UCSD-AML1 (cell line): ENCODE results near the gene SMPD3.

Experiments
- DNase-seq: peaks from one replicate; lab custom pipeline; 2025; ENCODE audit not compliant: unreplicated experiment; lab: John Stamatoyannopoulos, UW

The SMPD3 gene

DNA sequence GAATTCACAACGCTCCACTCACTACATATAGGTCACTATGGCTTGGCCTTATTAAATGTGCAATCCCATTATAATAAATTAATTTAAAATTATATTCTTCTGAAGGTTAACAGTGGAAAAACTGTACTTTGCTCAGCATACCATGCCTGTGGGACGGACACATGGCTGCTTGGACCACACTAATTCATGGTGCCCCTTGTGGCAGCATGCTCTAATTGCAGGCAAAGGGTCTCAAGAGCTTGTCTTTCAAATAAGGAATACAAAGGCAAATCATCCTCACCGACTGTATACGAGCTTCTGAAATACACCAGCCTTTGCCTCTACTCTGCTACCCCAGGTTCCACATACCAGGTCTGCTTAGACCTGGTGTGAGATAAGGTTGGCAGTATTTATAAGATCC lies 11.7 kb downstream of the SMPD3 start:
- DNase-seq: no peak

DNA sequence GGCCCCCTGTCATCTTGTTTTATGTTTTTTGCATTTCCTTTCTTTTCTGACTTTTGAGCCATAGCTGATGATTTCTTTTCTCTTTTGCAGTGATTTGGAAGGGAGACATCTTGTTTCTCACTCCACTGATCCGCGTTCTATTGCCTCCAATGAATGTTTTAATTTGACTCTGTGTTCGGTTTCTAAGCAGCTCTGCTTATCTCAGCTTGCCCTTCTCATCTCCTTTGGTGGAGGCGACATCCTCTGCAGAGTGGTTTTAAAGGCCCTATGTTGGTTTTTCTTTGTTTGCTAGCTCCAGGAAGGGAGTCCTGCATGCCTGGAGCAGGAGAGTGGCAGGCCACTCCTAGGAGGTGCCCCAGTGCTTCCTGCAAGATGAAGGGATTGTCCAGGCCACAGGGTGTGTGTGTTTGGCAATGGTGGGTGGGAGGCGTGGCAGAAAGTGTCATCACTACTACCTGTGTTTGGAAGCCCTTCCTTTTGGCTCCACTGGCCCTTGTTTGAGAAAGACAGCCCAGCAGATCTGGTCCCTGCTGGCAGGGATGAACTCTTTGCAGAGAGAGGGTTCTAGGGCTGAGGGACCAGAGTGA lies 13.6 kb downstream of the SMPD3 start:
- DNase-seq: peak; percentile 36

DNA sequence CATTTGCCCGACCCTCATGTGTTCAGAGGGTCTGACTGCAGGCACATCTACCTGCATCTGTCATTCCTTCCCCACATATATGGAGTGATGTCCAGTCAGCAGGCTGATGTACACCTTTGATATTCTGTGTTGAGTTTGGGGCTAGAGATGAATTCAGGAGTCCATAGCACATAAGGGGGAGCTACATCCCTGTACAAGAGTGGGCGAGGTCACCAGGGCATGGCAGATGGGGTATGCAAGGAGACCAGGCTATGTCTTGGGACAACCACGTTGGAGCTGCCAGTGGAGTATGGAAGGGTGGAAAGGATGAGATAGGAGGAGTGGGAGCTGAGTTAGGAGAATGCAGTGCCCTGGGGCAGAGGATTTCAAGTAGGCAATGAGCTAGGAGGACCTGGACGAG lies 15.0 kb downstream of the SMPD3 start:
- DNase-seq: no peak

DNA sequence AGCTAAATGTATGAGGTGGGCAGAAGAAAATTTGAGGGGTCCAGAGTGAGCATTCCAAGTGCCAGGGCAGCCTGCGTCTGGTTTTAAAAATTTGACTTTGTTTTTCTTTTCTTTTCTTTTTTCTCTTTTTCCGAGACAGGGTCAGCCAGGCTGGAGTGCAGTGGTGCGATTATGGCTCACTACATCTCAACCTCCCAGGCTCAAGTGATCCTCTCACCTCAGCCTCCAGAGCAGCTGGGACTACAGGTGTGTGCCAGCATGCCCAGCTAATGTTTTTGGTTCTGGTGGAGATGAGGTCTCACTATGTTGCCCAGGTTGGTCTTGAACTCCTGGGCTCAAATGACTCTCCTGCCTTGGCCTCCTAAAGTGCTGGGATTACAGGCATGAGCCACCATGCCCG lies 15.6 kb downstream of the SMPD3 start:
- DNase-seq: no peak

DNA sequence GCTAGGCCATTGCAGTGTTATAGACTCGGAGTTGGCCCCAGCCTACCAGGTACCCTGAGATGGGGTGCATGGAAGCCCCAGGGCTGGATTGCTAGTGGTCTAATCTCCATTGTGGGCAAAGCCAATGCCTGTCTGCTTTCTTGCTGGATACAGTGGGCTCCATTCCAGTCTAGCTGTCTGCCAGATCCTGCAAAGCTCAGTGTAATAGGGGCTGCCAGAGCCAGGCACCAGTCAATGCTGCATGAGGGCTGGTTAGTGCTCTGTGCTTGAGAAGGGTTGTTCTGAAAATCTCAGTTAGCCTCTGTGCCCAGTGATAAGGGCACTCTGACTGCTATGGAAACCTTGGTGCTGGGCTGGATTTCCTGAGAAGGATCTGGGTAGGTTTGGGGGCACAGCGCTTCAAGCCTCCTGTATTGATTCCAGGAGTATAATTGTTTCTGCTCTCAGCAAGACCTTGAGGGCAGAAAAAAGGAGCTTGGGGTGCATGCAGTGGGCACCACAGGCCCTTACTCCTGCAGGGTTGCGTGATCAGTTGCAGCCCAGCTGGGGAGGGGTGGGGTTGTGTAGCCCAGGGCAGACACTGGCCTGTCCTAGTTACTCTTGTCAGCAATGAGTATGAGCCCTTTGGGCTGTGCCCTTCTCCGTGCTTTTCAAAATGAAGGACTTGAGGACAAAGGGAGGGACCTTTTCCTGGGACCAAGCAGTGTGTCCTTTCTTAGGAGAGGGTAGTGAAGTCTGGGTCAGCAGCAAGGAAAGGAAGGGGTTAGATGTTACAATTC lies 19.0 kb downstream of the SMPD3 start:
- DNase-seq: no peak

DNA sequence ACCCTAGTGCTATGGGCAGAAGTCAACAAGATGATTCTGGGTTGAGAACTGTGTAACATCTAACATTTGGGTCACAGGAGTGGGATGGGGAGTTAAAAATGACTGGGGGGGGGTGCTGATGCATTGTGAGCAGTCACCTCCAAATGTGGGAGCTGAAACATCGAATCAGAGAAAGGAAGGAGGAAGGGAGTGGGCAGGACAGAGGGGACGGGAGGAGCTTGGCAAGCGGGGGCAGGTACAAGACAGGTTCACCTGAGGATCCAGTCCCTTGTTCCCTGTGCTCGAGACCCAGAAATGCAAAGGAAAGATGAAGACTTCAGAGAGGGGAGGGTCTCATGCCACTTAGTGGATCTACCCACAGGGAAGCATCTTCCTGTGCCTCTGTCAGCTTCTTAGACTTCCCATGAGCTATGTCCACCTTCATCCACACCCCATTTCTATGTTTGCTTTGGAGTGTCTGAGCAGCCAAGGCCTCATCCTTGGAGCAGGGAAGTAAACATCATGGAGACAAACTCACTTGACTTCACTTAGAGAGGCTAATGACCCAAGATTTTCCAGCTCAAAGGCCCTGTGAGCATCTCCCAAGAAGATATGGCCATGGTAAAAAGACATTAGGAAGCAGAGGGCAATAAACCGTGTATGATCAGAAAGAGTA lies 20.5 kb downstream of the SMPD3 start:
- DNase-seq: no peak

DNA sequence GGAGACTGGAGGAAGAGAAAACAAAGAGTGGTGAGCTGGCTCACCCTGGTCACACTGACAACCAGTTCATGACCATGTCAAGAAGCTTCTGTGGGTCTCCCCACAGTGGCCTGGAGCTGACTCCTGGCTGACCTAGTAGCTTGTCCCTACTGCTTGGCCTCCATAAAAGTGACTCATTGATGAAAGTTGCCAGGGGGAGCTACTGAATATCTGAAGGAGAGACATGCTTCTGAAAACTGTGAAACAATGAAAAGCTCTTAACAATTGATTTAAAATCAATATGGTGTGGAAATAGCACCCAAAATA lies 22.0 kb downstream of the SMPD3 start:
- no peak for DNase-seq

DNA sequence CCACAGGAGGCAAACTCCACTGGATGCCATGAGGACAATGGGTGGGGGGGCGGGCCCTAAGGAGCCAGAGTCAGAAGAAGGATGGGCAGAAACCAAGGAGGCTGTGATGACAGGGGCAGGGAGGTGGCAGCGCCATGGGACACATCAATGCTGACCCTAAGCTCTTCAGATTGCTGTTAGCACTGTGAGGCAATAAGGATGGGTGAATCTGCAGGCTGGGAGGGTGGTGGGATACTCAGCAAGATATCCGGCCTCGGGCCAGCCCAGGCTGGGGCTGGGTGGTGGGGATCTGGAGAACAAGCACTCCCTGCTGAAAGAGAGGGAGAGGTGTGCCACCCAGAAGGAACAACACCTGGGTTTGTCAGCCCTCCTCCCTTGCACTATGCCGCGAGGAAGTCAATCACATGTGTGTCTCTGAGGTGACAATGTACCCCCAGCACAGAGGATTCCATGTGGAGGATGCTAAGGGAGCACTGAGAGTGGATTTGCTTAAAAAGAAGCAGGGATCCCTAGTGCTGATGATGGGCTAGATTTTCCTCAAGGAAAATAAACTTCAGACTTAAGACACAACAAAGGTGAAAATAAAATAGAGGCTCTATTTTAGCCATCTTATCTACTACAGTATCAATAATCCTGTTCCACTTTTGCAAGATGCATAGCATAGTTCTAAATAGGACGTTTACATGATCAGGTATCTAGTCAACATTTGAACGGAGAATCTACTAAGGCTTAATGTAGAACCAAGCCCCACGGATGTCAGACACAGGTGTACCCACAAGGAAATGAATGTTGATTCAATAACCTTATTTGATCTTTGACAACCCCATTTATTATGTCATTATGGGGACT lies 22.6 kb downstream of the SMPD3 start:
- DNase-seq: no peak

DNA sequence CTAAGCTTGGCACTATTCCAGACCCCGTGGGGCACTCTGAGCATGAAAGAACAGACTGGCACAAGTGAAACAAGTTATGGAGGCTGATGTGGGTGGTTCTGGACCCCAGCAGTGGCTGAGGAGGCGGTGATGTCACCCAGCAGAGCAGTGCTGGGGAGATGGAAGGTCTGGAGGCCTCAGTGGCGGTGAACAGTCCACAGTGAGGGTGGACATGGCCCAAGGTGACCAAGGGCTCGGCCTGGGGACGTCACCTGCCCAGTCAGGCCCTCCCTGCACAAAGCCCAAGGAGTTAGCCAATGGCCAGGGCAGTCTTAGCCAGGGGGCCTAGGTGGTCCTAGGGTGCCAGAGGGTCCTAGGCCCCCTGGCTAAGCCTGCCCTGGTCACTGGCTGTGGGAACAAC lies 24.5 kb downstream of the SMPD3 start:
- DNase-seq: no peak

DNA sequence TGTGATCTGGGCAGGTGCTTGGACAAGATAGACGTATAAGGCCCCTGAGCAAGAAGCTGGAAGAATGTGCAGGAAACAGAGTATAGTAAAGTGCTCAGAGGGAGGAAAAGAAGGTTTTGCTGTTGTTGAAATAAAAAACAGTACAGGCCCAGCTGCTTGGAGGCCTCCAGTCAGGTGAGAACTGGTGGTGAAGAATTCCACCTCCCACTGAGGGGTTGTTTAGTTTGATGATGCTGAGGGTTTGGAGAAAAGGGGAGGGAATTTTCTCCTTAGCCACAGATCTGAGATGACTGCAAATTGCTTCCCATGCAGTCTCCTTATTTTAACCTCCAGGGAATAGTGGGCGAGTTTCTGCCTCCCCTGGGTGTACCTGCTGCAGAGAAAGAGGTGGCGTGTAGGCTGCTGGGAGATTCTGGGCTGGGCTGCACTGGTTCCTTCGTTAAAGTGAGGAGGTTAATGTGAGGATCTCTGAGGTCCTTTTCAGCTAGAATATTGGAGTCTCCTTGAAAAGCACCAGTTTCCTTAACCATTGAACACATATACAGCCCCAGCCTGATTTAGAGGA lies 25.8 kb downstream of the SMPD3 start:
- no peak for DNase-seq

DNA sequence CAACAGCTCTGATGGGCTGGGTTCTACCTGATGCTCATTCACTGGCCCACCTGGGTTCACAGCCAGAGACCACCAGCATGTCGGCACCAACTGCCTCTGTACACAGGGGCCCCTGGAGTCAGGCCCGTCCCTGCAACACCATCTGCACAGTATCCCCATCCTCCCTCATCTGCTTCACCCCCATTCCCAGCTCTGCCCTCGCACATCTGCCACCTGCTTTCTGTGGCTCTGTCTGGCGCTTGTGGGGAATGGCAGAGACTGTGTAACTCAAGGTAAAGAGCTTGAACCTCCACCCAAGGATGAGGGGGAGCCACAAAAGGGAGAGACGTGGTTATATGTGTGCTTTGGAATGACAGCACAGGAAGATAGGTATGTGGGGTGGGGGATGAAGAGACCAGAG lies 27.2 kb downstream of the SMPD3 start:
- no peak for DNase-seq

DNA sequence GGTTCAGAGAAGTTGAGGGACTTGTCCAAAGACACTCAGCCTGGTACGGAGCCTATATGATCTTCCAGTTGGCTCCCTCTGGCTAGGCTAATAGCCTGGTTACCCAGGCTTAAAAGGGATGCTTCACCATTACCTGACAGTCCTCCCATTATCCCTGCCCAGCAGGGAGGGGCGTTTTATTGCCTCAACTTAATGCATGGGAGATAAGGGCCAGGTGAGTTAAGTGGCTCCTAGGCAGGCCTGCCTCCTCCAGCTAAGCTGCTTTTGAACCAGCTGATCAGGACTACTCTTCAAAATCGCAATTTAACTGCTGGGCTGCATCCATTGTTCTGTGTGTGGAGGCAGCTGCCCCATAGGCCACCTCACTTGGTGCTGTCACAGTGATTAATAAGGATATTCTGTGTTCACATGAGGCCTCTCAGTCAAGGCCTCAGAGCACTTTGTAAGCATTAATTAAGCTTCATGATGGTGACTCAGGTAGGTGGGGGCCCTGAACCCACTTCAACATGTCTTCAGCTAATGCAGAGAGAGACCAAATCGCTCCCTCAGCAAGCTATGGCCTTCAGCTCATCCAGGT lies 27.9 kb downstream of the SMPD3 start:
- DNase-seq: no peak

DNA sequence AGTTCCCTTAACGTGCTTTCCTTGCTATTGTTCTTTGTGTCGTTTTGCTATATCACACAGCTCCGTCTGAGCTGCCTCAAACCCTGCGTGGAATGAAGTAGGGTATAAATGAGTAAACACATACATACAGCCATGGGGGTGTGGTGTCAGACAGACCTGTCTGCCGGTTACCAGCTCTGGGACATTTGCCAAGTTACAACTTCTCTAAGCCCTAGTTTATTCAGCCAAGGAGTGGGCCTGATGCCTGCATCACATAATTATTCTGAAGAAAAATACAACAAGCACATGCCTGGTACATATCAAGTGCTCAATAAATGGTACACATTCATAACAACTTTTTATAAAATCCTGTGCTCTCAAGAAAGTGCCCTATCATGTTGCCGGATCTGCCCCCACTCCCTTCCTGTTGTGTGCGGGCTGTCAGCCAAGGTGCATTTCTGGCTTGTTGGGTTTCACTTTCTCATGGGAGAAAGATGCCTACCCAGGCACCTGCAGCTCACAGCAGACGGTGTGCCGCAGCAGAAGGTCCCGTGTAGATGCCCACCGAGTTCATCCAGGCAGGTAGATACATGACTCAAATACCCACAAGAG lies 30.5 kb downstream of the SMPD3 start:
- peak; percentile 21 for DNase-seq

DNA sequence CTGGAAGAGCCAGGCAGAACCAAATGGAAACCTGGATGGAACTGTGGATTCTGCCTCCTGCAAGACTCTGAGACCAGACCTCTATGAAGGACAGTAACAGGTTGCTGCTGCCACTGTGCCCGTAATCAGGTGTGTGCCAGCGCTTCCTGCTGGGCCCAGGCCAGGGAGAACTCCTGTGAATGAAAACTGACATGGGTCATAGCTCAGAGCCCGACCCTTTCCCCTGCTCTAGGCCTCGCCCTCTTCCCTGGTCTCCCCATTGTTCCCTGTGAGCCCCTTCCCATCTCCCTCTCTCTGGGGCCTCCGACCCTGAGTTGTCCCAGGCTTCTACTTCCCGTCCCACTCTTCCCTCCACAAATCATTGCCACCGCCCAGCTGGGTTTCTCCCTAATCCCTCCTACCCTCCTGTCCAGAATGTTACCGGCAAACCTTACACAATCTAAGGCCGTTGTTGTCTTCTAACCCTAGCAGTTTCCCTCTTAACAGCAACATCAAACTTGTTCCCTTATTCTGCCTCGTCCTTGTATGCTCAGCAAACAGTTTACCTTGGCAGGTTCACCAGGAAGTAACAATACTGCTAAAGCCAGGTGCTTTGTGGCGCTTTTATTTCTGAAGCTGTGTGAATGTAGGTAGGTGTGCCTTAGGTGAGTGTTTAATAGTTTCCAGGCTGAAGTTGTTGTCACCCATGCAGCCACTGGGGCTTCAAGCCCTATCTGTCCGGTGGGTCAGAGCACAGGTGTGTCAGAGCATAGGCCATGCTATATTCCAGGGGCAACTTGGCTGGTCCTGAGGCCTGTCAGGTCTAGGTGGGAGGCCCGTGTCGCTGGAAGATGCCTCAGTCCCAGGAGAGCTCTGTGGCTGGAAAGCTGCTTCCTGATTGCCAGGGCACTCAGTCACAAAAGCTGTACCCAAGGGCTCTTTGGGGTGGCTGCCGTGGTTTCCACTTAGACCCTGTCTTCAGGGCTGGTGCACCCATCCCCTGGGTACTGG lies 32.0 kb downstream of the SMPD3 start:
- DNase-seq: no peak

DNA sequence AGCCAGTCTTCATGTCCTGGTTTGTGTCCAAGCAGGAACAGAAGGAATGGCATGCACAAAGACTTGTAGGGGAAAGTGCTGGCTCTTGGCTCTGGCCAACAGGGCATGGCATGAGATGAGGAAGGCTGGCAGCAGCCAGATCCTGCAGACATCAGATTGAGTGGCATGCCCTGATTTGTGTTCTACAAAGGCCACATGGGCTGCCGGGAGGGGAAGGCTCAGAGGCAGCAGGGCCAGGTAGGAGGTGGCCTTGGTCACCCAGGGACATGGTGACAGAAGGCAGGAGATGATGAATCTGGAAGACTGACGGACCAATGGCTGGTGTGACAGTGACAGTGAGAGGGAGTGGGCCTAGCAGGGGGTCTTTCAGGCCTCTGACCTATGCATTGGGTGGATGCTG lies 33.7 kb downstream of the SMPD3 start:
- DNase-seq: no peak

DNA sequence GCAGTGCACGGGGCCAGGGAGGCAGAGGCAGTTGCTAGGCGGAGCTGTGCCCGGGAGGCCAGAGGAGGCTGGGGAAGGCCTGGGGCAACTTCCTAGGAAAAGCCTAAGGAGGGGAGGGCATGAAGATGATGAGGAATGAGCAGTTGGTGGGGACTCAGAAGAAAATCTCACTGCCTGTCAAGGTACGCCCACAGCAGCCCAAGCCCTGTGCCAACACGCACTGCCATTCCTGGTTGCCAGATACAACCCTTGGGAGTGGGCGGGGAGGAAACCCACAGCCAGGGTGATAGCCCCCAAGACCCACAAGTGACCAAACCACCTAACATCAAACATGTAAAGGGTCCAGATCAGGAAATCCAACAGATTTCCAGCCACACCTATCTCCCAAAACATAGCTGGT lies 36.2 kb downstream of the SMPD3 start:
- no peak for DNase-seq

DNA sequence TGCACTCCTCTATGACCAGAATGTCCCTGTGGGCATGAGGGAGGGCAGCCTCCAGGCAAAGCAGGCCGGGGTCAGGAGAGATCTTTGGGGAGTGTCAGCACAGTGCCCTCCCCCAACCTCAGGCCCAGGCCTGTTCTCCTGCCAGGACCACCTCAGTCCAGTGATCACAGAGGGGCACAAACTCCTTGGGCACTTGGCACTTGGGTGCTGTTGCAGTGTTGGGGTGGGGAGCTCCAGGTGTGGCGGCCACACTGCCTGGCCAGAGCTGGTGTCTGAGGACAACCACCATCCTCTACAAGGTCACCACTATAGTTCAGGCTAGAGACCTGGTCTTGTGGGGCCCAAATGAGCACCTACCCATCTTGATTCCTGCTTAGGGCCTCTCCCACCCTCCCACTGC lies 37.2 kb downstream of the SMPD3 start:
- no peak for DNase-seq

DNA sequence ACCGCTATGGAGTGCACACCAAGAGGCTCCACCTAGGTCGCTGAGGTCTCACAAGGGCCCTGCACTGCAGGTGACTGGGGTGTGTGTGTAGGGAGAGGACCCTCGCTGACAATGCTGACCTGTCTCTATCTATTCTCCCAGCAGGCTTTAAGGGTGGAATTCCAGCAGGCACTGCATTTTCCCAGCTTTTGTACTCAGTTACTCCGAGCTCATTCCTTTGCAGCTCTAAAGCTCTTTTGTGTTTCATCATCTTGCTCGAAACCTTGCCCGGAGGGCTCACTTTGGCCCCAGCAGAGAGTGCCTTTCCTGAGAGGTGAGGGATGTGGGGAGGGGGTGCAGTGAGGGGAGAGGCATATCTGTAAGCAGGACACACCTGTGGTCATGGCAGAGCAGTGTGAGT lies 39.3 kb downstream of the SMPD3 start:
- DNase-seq: no peak

DNA sequence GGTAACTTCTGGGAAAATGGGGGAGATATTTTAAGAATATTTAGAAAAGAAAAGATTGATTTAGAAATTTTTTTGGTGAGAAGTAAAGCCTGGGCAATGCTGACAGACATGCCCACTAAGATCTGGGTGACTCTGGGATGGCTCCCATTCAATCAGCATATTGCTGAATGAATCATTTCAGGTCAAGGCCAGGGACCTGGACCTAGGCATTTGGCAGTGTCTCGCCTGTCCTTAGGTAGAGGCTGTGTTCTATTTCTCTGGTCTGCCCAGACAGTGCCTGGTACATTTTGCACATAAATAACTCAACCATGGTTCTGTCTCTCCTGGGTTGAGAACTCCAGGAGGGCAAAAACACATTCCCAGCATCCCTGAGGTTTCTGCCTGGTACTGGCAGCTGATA lies 39.9 kb downstream of the SMPD3 start:
- DNase-seq: no peak
